ENCODE data around the gene KLHL17.

The KLHL17 gene

DNA sequence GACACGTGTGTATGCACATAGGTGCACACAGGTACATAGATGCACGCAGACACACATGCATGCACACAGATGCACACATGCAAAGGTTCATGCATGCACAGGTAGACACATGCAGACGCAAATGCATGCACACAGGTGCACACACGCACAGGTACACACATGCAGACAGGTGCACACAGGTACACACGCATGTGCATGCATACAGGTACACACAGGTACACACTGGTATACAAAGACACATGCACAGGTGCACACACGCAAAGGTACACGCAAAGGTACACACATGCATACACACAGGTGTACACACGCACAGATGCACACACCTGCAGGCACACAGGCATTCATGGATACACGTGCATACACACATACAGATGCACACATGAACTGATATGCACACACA is 10.1 kb upstream of the KLHL17 start:
- no peak for DNase-seq (ENCODE audit: low read depth in 2 of 3, low spot score in 2 of 3)

DNA sequence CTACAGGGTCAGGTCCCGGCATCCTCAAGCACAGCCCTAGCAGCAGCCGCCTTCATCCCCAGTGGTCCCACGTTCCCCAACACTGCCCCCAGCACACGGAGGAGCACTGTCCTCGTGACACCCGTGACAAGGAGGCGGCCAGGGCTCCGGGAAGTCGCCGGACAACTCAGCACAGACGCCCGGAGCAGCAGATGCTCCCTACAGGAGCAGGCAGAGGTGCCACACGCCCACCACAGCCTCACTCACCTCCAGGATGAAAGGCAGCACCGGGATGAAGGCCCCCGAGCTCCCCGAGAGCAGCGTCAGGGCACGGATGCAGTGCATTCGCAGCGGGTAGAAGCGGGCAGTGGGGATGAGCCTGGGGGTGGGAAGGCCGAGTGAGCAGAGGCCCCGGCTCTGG is 9.5 kb upstream of the KLHL17 start:
- DNase-seq (ENCODE audit: low read depth in 2 of 3, low spot score in 2 of 3), result no peak

DNA sequence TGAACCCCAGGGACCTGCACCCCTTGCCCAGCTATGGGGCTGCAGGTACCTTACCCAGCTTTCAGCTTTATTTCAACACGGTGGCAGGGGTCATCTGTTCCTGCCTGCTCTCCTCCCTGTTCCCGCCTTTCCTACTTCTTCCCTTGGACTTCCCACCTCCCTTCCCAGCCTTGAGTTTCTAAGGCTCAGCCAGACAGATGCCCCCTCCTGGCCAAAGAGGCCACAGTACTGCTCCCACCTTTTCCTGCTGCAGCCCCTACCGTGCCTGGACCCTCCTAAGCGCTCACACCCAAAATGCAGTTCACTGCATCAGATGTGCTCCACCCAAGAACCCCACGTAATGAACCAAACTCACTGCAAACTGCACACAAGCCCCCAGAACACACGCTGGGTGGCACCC is 9.0 kb upstream of the KLHL17 start:
- DNase-seq (ENCODE audit: low read depth in 2 of 3, low spot score in 2 of 3), result no peak

DNA sequence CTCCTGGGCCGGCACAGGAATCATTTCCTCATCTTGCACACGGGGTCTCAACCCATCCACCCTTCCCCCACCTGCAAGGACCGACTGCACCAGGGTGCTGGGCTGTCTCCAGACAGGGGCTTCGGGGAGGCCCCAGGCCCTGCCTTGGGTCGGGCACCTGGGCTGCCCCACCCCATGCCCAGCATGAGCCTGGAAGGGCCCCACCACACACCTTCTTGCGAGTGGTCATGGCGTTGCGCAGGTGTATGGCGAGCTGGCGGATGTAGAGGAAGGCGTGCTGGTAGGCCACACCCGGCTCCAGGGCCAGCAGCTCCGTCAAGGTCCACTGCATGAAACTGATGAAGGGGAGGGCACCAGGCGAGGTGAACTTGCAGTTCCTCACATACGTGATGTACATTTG is 8.2 kb upstream of the KLHL17 start:
- DNase-seq (ENCODE audit: low read depth in 2 of 3, low spot score in 2 of 3), result no peak

DNA sequence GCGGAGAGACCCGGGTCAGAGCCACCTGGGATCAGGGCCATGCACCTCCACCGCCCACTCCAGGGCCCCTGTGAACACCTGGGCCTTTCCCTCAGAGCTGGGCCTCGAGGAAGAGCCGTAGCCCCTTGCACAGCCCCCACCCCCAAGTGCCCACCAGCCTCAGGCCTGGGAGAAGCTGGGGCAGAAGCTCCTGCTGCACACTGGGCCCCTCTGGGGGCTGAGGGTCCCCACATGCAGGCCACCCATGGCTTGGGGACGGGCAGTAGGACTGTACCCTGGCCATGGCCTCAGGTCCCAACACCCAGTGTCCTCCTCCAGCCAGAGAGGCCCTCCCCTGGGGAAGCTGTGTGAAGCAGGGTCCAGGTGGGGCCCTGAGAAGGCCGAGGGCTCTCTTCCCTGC is 7.8 kb upstream of the KLHL17 start:
- no peak for DNase-seq (ENCODE audit: low read depth in 2 of 3, low spot score in 2 of 3)

DNA sequence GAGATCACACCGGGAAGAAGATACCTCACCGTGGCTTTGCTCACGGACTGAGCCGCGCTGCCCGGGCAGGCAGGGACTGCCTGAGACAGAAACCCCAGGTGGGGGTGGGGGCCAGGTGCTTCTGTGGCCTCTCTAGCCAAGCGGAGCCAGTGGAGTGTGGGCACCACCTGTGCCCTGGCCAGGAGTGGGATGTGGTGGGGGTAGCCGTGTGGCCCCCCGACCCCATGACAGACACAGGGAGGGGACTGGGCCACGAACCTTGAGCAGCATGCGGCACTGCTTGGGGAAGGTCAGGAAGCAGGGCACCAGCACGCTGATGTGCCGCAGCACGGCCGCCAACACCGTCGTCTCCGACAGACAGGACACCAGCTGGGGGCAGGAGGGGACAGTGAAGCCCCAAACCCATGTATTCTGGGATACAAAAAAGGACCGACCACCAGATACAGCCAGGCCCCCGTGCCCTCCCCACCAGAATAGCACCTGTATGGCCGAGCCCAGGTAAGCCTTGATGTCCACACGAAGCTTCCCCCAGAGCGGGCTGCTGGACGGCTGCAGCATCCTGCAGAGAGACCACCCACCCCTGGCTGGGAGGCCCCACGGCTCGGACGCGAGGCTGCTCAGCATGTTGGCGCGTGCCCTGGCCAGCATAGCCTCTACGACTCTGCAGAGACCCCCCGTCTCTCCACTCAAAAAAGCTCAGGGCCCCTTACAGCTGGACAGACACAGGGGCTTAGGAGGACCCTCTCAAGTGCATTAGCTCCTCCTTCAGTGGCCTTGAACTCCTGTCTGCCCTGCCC is 6.7 kb upstream of the KLHL17 start:
- no peak for DNase-seq (ENCODE audit: low read depth in 2 of 3, low spot score in 2 of 3)

DNA sequence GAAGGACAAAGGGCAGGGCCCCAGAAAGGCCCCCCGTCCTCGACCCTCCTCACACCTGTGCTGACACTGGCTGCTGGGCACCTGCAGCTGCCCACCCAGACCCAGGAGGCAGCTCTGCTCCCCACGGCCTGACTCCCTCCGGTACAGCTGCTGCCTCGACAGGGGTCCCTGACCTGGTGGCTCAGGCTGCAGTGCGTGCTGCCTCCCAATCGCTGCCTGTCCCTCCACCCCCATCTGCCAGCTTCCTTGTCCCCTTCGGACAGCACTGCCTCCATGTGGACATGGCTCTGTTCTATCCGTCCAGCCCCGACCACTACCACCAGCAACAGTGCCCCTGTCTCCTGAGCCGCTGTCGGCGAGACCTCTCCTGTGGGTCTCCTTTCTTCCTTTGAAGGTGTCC is 5.5 kb upstream of the KLHL17 start:
- no peak for DNase-seq (ENCODE audit: low read depth in 2 of 3, low spot score in 2 of 3)

DNA sequence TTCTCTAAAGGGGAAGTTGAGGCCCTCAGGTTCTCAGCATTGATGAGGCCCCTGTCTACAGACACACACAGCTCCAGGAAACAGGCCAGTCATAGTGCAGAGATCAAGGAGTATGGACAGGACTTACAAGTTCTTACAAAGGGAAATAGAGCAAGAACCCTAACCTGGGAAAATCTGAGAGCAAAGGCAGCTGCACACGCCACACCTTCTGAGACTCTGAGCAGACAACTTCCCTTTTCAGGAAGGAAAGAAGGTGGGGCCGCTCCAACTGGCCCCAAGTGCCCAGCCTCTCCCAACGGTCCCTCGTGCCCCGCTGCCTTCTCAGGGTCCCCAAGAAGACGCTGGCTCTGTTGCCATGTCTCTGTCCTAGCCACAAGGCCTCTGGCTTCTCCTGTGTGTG is 4.9 kb upstream of the KLHL17 start:
- no peak for DNase-seq (ENCODE audit: low read depth in 2 of 3, low spot score in 2 of 3)

DNA sequence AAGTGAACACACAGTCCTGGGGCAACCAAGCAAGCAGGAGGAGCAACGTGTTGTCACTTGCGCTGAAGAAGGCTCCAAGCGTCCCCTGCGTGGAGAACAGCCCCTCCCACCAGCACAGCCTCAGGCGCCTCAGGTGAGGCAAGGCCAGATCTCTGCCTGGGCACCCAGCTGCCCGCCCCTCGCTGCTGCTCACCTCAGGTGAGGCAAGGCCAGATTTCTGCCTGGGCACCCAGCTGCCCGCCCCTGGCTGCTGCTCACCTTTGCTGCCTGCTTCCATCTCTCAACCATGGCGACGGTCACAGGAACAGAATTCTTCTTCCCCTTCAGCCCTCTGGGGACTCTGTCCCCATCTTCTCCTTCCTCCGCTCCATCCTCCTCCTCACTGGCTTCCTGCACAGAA is 3.7 kb upstream of the KLHL17 start:
- no peak for DNase-seq (ENCODE audit: low read depth in 2 of 3, low spot score in 2 of 3)

DNA sequence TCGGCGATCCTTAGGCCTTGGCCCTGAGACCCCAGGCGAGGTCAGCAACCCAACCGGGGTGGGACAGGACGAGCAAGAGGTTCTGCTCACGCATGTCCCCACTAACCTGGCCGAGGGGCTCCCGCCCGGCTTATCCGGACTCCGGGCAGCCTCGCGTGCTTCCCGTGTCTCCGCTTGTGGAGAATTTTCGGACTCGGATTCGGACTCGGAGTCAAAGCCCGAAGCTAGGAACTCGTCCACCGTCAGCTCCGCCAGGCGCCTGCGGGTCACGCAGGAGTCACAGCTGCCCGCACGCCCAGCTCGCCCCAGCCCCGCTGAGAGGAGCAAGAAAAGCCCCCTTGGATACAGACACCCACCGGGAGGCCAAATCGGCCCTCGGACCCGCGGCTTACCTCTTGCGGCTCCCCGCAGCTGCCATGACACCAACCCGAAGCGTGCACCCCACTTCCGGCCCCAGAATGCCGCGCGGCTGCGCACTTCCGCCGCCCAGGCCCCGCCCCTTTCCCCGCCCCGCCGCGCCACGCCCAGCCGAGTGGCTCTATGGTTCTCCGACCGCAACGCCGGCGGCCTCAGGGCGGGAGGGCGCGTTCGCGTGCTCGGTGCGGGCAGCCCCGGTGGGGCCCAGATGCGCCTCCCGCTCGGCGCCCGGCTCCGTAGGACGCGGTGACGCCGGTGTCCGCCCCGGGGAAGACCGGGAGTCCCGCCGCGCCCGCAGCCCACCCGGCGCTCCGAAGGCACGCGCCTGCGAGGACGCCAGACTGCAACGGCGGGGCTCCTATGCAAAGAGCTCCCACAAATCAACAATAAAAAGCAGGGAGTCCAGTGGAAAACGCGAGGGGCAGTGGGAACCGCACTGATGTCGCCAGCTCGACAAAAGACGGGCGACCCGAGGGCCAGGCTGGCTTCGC is 1.3 kb upstream of the KLHL17 start, which contains the start of gene NOC2L:
TSS of gene NOC2L (minus strand) at position 434 of the 908 bp plus-strand sequence. CDS start at position 418, 16 bp downstream.
- peak; percentile 97 to 99 (median 99) for DNase-seq (ENCODE audit: low read depth in 2 of 3, low spot score in 2 of 3)

DNA sequence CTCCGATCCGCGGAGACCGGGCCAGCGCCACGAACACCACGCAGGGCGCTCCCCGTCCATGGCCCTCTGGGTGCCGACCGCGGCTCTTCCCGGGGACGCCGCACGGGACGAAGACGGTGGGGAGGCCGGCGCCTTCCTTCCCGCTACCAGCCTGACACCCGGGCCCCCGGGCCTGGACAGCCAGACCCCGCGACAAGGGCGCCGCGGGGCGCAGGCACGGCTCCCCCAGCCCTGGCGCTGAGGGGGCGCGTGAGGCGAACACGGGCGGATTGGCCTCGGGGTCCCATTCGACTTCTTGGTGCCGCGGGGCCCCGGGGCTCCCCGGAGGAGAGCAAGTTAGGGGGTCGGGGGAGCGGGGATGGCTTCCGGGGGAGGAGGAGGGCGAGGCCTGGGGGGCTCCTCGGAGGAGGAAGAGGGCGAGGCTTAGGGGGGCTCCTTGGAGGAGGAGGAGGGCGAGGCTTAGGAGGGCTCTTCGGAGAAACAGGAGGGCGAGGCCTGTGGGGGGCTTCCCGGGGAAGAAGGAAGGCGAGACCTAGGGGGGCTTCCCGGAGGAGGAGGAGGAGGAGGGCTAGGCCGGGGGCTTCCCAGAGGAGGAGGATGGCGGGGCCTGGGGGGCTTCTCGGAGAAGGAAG is 537 bp upstream of the KLHL17 start:
- DNase-seq (ENCODE audit: low read depth in 2 of 3, low spot score in 2 of 3), result no peak

DNA sequence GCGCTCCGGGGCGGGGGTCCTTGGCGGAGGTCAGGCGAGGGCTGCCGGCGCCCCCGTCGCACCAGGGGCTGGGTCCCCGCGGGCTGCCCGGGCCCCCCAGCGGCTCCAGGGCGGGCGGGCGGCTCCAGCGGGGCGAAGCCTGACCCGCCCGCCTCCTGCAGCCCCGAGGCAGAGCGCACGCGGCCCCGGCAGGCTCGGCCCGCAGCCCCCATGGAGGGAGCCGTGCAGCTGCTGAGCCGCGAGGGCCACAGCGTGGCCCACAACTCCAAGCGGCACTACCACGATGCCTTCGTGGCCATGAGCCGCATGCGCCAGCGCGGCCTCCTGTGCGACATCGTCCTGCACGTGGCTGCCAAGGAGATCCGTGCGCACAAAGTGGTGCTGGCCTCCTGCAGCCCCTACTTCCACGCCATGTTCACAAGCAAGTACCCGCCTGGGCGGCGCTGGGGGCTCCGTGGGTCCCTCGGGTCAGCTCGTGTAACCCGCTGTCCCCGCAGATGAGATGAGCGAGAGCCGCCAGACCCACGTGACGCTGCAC is 817 bp downstream of the KLHL17 start:
- no peak for DNase-seq (ENCODE audit: low read depth in 2 of 3, low spot score in 2 of 3)

DNA sequence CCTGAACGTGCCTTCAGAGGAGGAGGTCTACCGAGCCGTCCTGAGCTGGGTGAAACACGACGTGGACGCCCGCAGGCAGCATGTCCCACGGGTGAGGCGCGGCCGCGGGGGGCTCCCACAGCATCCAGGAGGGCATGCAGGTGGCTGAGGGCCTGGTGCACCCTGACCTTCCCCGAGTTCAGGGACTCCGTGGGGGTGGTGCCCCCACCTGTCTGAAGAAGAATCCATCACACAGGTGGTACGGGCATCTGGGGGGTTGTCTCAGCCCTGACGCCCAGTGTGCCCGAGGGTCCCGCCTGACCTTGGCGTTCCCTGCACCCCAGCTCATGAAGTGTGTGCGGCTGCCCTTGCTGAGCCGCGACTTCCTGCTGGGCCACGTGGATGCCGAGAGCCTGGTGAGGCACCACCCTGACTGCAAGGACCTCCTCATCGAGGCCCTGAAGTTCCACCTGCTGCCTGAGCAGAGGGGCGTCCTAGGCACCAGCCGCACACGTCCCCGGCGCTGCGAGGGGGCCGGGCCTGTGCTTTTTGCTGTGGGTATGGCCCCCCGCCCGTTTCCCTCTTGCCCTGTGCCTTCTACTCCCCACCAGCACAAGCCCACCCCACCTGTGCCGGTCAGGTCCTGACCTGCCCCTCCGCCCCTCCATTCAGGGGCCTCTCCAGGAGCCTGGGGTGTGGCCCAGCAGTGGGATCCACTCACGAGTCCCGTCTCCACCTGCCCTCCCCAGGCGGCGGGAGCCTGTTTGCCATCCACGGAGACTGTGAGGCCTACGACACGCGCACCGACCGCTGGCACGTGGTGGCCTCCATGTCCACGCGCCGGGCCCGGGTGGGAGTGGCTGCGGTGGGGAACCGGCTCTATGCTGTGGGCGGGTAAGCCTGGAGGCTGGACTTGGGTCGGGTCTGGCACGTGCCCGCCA is 2.3 kb downstream of the KLHL17 start:
- no peak for DNase-seq (ENCODE audit: low read depth in 2 of 3, low spot score in 2 of 3)

DNA sequence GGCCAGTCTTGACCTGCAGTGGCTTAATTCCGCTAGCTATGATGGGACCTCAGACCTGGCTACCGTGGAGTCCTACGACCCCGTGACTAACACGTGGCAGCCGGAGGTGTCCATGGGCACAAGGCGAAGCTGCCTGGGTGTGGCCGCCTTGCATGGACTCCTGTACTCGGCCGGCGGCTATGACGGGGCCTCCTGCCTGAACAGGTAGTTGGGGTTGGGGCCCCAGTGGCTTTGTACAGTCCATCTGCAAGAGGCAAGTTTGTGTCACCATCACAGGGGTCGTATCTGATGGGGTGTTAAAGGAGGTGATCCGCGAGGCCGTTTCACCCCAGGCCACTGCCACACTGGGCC is 2.9 kb downstream of the KLHL17 start:
- DNase-seq (ENCODE audit: low read depth in 2 of 3, low spot score in 2 of 3), result no peak

DNA sequence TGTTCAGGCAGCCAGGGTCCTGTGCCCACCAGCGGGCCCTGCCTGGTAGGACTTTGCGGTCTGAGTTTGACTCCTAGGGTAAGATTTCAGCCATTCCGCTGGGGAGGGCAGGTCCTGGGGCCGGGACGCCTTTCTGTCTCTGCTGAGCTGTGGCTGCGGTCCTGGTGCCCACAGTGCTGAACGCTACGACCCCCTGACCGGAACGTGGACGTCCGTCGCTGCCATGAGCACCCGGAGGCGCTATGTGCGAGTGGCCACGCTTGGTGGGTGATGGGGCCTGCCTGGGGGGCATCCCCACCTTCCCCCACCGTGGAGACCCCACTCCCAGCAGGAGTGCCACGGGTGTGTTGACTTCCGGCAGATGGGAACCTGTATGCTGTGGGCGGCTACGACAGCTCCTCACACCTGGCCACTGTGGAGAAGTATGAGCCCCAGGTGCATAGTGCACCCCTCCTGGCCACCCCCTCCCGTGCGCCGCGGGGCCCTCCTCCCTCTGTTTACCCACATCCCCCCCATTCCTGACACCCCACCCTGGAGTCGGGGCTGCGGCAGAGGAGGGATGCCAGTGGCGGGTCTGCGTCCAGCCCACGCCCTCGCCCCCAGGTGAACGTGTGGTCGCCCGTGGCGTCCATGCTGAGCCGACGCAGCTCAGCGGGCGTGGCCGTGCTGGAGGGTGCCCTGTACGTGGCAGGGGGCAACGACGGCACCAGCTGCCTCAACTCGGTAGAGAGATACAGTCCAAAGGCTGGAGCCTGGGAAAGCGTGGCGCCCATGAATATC is 3.6 kb downstream of the KLHL17 start:
- no peak for DNase-seq (ENCODE audit: low read depth in 2 of 3, low spot score in 2 of 3)

DNA sequence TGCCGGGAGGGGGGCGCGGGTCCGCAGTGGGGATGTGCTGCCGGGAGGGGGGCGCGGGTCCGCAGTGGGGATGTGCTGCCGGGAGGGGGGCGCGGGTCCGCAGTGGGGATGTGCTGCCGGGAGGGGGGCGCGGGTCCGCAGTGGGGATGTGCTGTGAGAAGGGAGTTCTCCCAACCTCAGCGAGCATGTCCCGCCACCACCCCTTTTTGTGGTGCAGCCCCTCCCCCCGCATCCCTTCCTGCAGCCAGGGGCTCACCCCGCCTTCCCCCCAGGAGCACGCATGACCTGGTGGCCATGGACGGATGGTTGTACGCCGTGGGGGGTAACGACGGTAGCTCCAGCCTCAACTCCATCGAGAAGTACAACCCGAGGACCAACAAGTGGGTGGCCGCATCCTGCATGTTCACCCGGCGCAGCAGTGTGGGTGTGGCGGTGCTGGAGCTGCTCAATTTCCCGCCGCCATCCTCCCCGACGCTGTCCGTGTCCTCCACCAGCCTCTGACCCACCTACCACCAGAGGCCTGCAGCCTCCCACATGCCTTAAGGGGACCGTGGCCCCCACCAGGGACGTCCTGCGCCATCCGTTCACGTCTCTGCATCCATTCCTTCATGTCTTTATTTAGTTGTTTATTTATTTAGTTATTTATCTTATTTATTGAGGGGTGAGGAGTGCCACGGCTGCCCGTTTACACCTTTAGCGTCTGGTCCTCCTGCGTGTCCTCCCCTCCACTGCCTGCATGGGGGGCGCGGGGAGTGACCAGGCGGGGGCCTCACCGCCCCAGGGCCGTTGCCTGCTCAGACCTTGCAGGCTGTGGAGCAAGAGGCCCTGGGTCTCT is 4.5 kb downstream of the KLHL17 start:
- no peak for DNase-seq (ENCODE audit: low read depth in 2 of 3, low spot score in 2 of 3)

DNA sequence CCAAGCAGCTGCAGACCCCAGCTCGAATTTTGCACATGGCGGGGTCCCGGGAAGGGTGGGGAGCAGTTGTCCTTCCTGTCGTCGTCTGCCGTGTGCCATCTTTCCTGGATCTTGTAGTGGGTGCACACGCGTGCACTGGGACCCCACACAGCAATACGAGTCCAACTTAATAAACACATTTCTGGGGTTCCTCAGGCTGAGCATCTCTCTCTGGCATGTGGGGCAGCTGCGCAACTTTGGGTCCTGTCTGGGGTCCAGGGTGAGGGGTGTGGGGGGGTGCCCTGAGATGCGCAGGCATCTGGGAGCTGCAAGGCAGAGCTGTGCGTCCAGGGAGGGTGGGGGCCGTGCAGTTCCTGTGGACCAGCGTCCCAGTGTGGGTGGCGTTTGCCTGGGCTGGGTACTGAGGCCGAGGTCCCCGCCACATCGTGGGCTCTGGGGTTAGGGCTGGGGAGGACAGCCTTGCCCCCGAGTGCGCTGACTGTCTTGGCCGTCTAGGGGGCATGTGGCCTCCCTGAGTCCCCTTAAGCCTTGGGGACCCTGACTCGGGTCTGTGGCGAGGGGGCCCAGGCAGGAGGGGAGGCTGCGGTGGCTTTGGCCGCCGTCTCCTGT is 5.2 kb downstream of the KLHL17 start:
- DNase-seq (ENCODE audit: low read depth in 2 of 3, low spot score in 2 of 3), result no peak

DNA sequence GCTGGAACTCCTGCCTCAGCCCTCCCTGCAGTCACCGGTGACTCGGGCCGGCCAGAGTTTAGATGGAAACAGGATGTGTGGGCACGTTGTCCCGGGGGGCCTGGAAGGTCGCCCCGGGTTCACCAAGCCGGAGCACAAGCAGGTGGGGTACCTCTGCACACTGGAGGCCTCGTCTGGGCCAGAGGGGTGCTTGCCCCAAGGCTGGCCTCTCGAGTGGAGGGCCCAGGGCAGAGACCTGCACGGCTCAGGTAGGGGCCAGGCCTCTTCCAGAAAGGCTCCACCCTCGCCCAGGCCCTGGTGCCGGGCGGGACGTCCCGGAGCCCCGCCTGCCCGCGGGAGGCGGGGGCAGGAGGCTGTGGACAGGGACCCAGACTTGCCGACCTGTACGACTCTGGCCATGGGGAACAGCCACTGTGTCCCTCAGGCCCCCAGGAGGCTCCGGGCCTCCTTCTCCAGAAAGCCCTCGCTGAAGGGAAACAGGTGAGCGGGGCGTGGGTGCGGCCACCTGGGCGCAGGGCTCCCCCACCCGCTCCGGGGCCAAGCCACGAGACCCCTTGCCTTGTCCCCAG is 5.8 kb downstream of the KLHL17 start, which contains the start of gene PLEKHN1:
TSS of gene PLEKHN1 (plus strand) at position 348 of the 569 bp plus-strand sequence. CDS start at position 398, 50 bp downstream.
- peak in 1 of 3 experiments; percentile 35 for DNase-seq (ENCODE audit: low read depth in 2 of 3, low spot score in 2 of 3)

All from activated CD8-positive, alpha-beta memory T cell treated with anti-CD3 and anti-CD28 coated beads for 48 hours (primary cell).